Endothelial cell of umbilical vein (primary cell): ENCODE measurements around the gene TRIM7. TPM values are rescaled to one million over a fixed set of nuclear protein-coding genes. Genes with fewer than 3 reads are reported as not detected.

Experiments
- Bru-seq: library from RNA; stranded (reverse); fragments of 400-500 nt; gene quantifications from one replicate; lab custom pipeline; 2021; lab: Mats Ljungman, UMichigan
- BruChase-seq, 2 experiments: library from RNA; stranded (reverse); fragments of 400-500 nt; gene quantifications; one replicate each; lab custom pipeline; 2021; lab: Mats Ljungman, UMichigan
- BruUV-seq: library from RNA; stranded (reverse); fragments of 400-500 nt; replicated peaks from 2 replicates; lab custom pipeline; 2021; lab: Mats Ljungman, UMichigan
- CTCF ChIA-PET: fragments of 300-600, 350-600 bp; sonication (Branson Sonifier 250); formaldehyde crosslinking; loops from one replicate; lab custom pipeline; 2021; ENCODE audit warnings: antibody characterized with exemption, inconsistent platforms; lab: Charles Lee
- POLR2A ChIA-PET: fragments of 300-600, 350-600 bp; sonication (Branson Sonifier 250); formaldehyde crosslinking; loops from one replicate; lab custom pipeline; 2021; ENCODE audit warnings: antibody characterized with exemption, inconsistent platforms; lab: Charles Lee
- DNase-seq: peaks from one replicate; pipeline ENCODE4 v3.0.0-alpha.2; 2011; ENCODE audit warnings: low read depth, low spot score
- FAIRE-seq: peaks from 2 replicates; lab custom pipeline; 2011; peaks lifted over from hg19 to GRCh38; lab: Jason Lieb, UNC
- H2AFZ ChIP-seq: 2 replicates; pipeline ENCODE4 v1.6.0; 2012; ENCODE audit warnings: low read depth, low read length, control low read depth, inconsistent platforms
- H3K27ac ChIP-seq: 2 replicates; pipeline ENCODE4 v1.5.1; 2011; ENCODE audit warnings: low read depth, mild to moderate bottlenecking, control low read depth, low read length, moderate library complexity; ENCODE audit not compliant: insufficient read depth
- H3K27me3 ChIP-seq, 2 experiments: 2 replicates each; pipeline versions ENCODE4 v1.6.0 to v1.6.1; 2011; ENCODE audit warnings: low read length in 2 of 2, mixed read lengths in 1 of 2; ENCODE audit not compliant: control insufficient read depth in 2 of 2, insufficient read depth in 2 of 2
- H3K36me3 ChIP-seq, 2 experiments: 2 replicates in 1 of 2; 3 replicates in 1 of 2; pipeline ENCODE4 v1.5.1; 2011; ENCODE audit warnings: low read length in 2 of 2, mild to moderate bottlenecking in 1 of 2, moderate library complexity in 1 of 2; ENCODE audit not compliant: control insufficient read depth in 2 of 2, insufficient read depth in 2 of 2; ENCODE audit errors: extremely low read depth in 1 of 2
- H3K4me1 ChIP-seq: 3 replicates; pipeline ENCODE4 v1.5.1; 2011; ENCODE audit warnings: mild to moderate bottlenecking, low read length; ENCODE audit not compliant: control insufficient read depth, insufficient read depth; ENCODE audit errors: extremely low read depth
- H3K4me2 ChIP-seq: 2 replicates; pipeline ENCODE4 v1.6.1; 2011; ENCODE audit warnings: low read length, control low read depth, mixed read lengths; ENCODE audit not compliant: insufficient read depth
- H3K4me3 ChIP-seq, 3 experiments: fragments of 200-600 bp in 1 of 3; sonication (generic), shearing (Covaris generic) in 1 of 3; replicated peaks in 1 of 3; 2 replicates each; pipeline ENCODE4 v1.5.1; 2011 to 2016; ENCODE audit warnings: control low read depth in 3 of 3, low read length in 3 of 3, mild to moderate bottlenecking in 2 of 3, inconsistent platforms in 1 of 3, low read depth in 1 of 3, moderate library complexity in 1 of 3; ENCODE audit not compliant: insufficient read depth in 1 of 3
- H3K79me2 ChIP-seq: 2 replicates; pipeline ENCODE4 v1.6.0; 2012; ENCODE audit warnings: low read length, inconsistent platforms; ENCODE audit not compliant: control insufficient read depth, insufficient read depth
- H3K9ac ChIP-seq: replicated peaks from 2 replicates; pipeline ENCODE3; 2011; ENCODE audit warnings: low read length, control low read depth; ENCODE audit not compliant: insufficient read depth; ENCODE audit errors: extremely low read depth
- H3K9me1 ChIP-seq: replicated peaks from 3 replicates; pipeline ENCODE4 v1.6.0; 2011; ENCODE audit warnings: mild to moderate bottlenecking, low read length; ENCODE audit not compliant: control insufficient read depth, insufficient read depth; ENCODE audit errors: extremely low read depth
- H3K9me3 ChIP-seq: replicated peaks from 2 replicates; pipeline ENCODE4 v1.5.1; 2012; ENCODE audit warnings: low read length, inconsistent platforms; ENCODE audit not compliant: control insufficient read depth, insufficient read depth
- H4K20me1 ChIP-seq: replicated peaks from 2 replicates; pipeline ENCODE3; 2011; ENCODE audit warnings: mild to moderate bottlenecking, low read length; ENCODE audit not compliant: control insufficient read depth, insufficient read depth; ENCODE audit errors: extremely low read depth
- GATA2 ChIP-seq: IDR thresholded peaks from 2 replicates; pipeline ENCODE4 v1.7.0; 2011; ENCODE audit warnings: low read depth, mild to moderate bottlenecking, moderate library complexity, mixed read lengths, low read length; ENCODE audit not compliant: insufficient read length, insufficient read depth
- JUN ChIP-seq: IDR thresholded peaks from 2 replicates; pipeline ENCODE4 v1.6.1; 2011; ENCODE audit warnings: borderline replicate concordance, low read depth; ENCODE audit not compliant: insufficient read length, insufficient read depth
- MYC ChIP-seq: IDR thresholded peaks from one replicate; pipeline ENCODE4 v1.6.1; 2011; ENCODE audit warnings: mild to moderate bottlenecking, low read depth, low read length
- POLR2A ChIP-seq: IDR thresholded peaks from 2 replicates; pipeline ENCODE4 v1.6.1; 2012; ENCODE audit warnings: low read depth, mild to moderate bottlenecking, control low read depth, low read length
- dilution Hi-C: fragments of 300-500 bp; cut with MboI; formaldehyde crosslinking; loops from one replicate; pipeline ENCODE4 v1.15.0; 2019; ENCODE audit warnings: low sequenced_read_pairs; ENCODE audit not compliant: extremely low pct_ligation_motif_present
- intact Hi-C: fragments of 100-400 bp; cut with micrococcal nuclease; formaldehyde crosslinking; loops from one replicate; pipeline ENCODE4 v1.10.0; 2022
- long read RNA-seq: library from polyadenylated mRNA; stranded (forward); transcript quantifications from one replicate; pipeline ENCODE4 v2.0.0, GENCODE V29; 2021
- polyA minus RNA-seq, 3 experiments: library from RNA; depleted of rRNA, polyadenylated mRNA; stranded (reverse); fragments of >200 nt; gene quantifications; 1 replicate in 1 of 3; 2 replicates in 2 of 3; pipeline ENCODE4 v1.2.3, GENCODE V29; 2011
- polyA plus RNA-seq, 4 experiments: library from polyadenylated mRNA; depleted of rRNA in 3 of 4; stranded (reverse) in 3 of 4; unstranded in 1 of 4; fragments of >200 nt; gene quantifications; 2 replicates each; pipeline versions ENCODE4 v1.2.1 to v1.2.3, GENCODE V29; 2011 to 2012; ENCODE audit warnings: missing spikeins in 1 of 4
- total RNA-seq: library from RNA; stranded (reverse); gene quantifications from 2 replicates; pipeline ENCODE4 v1.2.3, GENCODE V29; 2021
- TF ChIP-seq, protein P1 (sequence below), 2 donors: IDR thresholded peaks; 1 replicate in 1 of 2; 2 replicates in 1 of 2; pipeline ENCODE4 v1.5.1; 2011; ENCODE audit warnings: low read length in 2 of 2, mild to moderate bottlenecking in 2 of 2, moderate library complexity in 2 of 2, control low read depth in 1 of 2, inconsistent platforms in 1 of 2, low read depth in 1 of 2; ENCODE audit not compliant: insufficient read depth in 1 of 2; ENCODE audit errors: extremely low read depth in 1 of 2

Gene TRIM7
- 3.4 and 4.1 TPM in 2 replicates for total RNA-seq
- polyA plus RNA-seq, result 2.2 and 2.7 TPM in 2 replicates
- 2.2 and 2.6 TPM in 2 replicates for polyA plus RNA-seq (2011; cell fraction: cytosol; rRNA removed)
- polyA plus RNA-seq (2011; cell fraction: nucleus; rRNA removed), result 1.7 TPM in 2 replicates
- polyA plus RNA-seq (2012), result 3.2 and 8.7 TPM in 2 replicates
- 0.47 and 0.73 TPM in 2 replicates for polyA minus RNA-seq
- 14.8 TPM for polyA minus RNA-seq (2011; cell fraction: cytosol; rRNA and poly(A)+ RNA removed)
- 0.58 and 0.77 TPM in 2 replicates for polyA minus RNA-seq (2011; cell fraction: nucleus; rRNA and poly(A)+ RNA removed)
- Bru-seq, nascent RNA, result percentile 23 among the genes with signal in this experiment
- BruChase-seq, experiment 1, labeled RNA remaining after a 6-hour chase, result percentile 37 among the genes with signal in this experiment
- percentile 34 among the genes with signal in this experiment for BruChase-seq, experiment 2, labeled RNA remaining after a 2-hour chase
- long read RNA-seq, transcript TRIM7-202 (2 exons, 1,228 nt), result major isoform, 7 of 10 reads
- long read RNA-seq, partial matches to known transcripts, result 0 of 10 reads
- long read RNA-seq, other reads (novel, unspliced or antisense), result 1 of 10 reads

DNA sequence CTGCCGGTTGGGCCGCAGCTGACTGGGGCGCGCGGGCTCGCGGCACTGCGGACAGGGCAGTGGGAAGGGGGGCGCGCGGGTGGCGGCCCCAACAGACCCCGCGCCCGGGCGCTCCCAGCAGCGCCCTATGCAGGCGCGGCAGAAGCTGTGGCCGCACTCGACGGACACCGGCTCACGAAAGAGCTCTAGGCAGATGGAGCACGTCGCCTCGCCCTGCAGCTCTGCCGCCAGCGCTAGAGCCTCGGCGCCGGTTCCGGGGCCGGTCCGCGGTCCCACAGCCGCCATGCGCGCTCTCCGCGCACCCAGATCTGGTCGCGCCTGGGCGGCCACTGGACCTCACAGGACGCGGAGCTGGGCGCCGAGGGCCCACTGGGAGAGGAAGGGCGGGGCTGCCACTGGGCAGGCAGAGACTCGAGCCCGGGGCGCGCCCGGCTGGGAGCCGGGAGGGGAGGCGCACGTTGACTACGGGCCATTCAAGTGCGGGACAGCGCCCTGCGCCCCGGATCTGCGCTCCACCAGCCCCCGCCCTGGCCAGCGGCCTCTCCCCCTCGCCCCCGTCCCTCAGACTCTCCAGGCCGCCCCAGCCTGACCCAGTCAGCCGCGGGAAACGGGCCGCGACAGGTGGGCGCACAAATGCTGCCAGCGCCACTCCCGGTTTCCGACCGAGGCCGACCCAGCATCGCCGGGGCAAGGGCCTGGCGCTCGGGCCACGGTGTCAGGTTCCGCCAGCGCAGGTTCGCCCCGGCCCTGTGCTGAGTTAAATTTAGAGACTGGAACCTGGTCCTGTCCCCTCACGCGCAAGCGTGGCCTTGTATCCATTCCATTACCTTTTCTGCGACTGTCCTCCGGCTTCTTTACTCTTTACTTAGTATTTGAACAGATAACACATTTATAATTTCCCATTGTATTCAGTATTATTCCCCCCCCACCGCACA, at the start of gene TRIM7:
TRIM7 (minus strand) TSS at position 371 of the 935 bp plus-strand sequence; CDS start at position 285, 86 bp downstream.
- no peak for DNase-seq
- no peak within 1 kb of the TSS for H3K9ac ChIP-seq

More for the DNA sequence above, at the start of gene TRIM7:
- TF ChIP-seq POLR2A (no peak), MYC (no peak), JUN (no peak), GATA2 (no peak)
- TF ChIP-seq, protein P1, sequence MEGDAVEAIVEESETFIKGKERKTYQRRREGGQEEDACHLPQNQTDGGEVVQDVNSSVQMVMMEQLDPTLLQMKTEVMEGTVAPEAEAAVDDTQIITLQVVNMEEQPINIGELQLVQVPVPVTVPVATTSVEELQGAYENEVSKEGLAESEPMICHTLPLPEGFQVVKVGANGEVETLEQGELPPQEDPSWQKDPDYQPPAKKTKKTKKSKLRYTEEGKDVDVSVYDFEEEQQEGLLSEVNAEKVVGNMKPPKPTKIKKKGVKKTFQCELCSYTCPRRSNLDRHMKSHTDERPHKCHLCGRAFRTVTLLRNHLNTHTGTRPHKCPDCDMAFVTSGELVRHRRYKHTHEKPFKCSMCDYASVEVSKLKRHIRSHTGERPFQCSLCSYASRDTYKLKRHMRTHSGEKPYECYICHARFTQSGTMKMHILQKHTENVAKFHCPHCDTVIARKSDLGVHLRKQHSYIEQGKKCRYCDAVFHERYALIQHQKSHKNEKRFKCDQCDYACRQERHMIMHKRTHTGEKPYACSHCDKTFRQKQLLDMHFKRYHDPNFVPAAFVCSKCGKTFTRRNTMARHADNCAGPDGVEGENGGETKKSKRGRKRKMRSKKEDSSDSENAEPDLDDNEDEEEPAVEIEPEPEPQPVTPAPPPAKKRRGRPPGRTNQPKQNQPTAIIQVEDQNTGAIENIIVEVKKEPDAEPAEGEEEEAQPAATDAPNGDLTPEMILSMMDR (IDR thresholded peaks at IDR 0.05; ENCODE audit: extremely low read depth in 1 of 2, insufficient read depth in 1 of 2, low read depth in 1 of 2, low read length in 2 of 2), result no peak
- H2AFZ ChIP-seq, result peak within 1 kb of the TSS; percentile 87
- peaks cover 12% of the 10 kb centered on the region for H3K4me1 ChIP-seq
- H3K27me3 ChIP-seq, result peaks cover 0 to 2% of the 10 kb centered on the region in 2 experiments
- peak within 1 kb of the TSS; percentile 51 for H3K4me2 ChIP-seq
- CTCF ChIA-PET, result interaction anchor here (2.8 to 8.0 kb wide), 2 partner anchors 13 to 21 kb away, joined by 13 to 95 read pairs; no protein-coding TSS in a partner anchor
- POLR2A ChIA-PET, result interaction anchor here (0.9 to 2.1 kb wide), 3 partner anchors 13 to 18 kb away, joined by 5 to 11 read pairs (median 6); partner anchors contain the start of gene TRIM41
- H3K27ac ChIP-seq, result no peak within 1 kb of the TSS
- FAIRE-seq, result peak; percentile 65
- H3K4me3 ChIP-seq, result peak within 1 kb of the TSS; percentile 36 to 50 (median 46)
- no peaks in the 10 kb centered on the region for H3K9me3 ChIP-seq
- no peaks in the 10 kb centered on the region for H3K9me1 ChIP-seq
- no peaks in the 10 kb centered on the region for H3K36me3 ChIP-seq
- H3K79me2 ChIP-seq, result no peaks in the 10 kb centered on the region
- BruUV-seq, result no TSS peak
- no peaks in the 10 kb centered on the region for H4K20me1 ChIP-seq
- dilution Hi-C loops, result no loop called here
- intact Hi-C loops, result loop anchor here (10.0 kb wide), 1 partner anchor 1650 kb away; the partner anchor contains the start of gene RUFY1
